HCT116 (cell line): ENCODE data around the gene KICS2. TPM values are rescaled to one million over a fixed set of nuclear protein-coding genes. Genes with fewer than 3 reads are reported as not detected.

Source experiments
- ATAC-seq: fragments of 200-7000 bp; cut with Tn5 transposase; 2 replicates; pipeline ENCODE4 v1.9.1; 2020; ENCODE audit warnings: mild to moderate bottlenecking, moderate library complexity
- BruUV-seq: library from RNA; stranded (reverse); fragments of 400-500 nt; replicated peaks from 2 replicates; lab custom pipeline; 2021; lab: Mats Ljungman, UMichigan
- CTCF ChIA-PET: fragments of 300-600 bp; sonication (Branson Sonifier 250); formaldehyde crosslinking; loops from one replicate; lab custom pipeline; 2021; ENCODE audit warnings: antibody characterized with exemption; lab: Charles Lee
- POLR2A ChIA-PET: fragments of 300-600, 350-600 bp; sonication (Branson Sonifier 250); formaldehyde crosslinking; loops from one replicate; lab custom pipeline; 2021; ENCODE audit warnings: antibody characterized with exemption; lab: Charles Lee
- RAD21 ChIA-PET, 2 experiments: fragments of 300-600 bp; sonication (Branson Sonifier 250); formaldehyde crosslinking; loops; one replicate each; lab custom pipeline; 2023; ENCODE audit warnings: low total read pairs in 2 of 2; ENCODE audit not compliant: uncharacterized antibody in 2 of 2, unreplicated experiment in 2 of 2, low non-redundant PET in 1 of 2; lab: Charles Lee
- DNase-seq: peaks from one replicate; pipeline ENCODE4 v3.0.0-alpha.2; 2010; ENCODE audit warnings: low read depth, low spot score
- H2AFZ ChIP-seq: fragments of 200-600 bp; shearing (Covaris generic), sonication (generic); 2 replicates; pipeline ENCODE4 v1.6.1; 2017; ENCODE audit warnings: low read depth, mixed run types, mixed read lengths, antibody characterized with exemption, low read length; ENCODE audit not compliant: poor library complexity, severe bottlenecking
- H3K27ac ChIP-seq: 2 replicates; pipeline ENCODE4 v1.5.1; 2012; ENCODE audit warnings: low read depth, low read length
- H3K27me3 ChIP-seq: fragments of 200-600 bp; sonication (generic); 2 replicates; pipeline ENCODE4 v1.6.1; 2016; ENCODE audit warnings: mixed run types, low read length, mixed read lengths; ENCODE audit not compliant: insufficient read depth
- H3K36me3 ChIP-seq, 2 experiments: fragments of 200-500 bp in 1 of 2; fragments of 200-600 bp in 1 of 2; sonication (Bioruptor generic) in 1 of 2; sonication (generic) in 1 of 2; 2 replicates each; pipeline versions ENCODE4 v1.5.1 to v1.6.1; 2014 to 2016; ENCODE audit warnings: low read length in 2 of 2, inconsistent platforms in 1 of 2, mixed read lengths in 1 of 2, mixed run types in 1 of 2; ENCODE audit not compliant: insufficient read depth in 2 of 2, control insufficient read depth in 1 of 2
- H3K4me1 ChIP-seq, 2 experiments: fragments of 200-600 bp in 1 of 2; sonication (generic) in 1 of 2; 2 replicates each; pipeline versions ENCODE4 v1.5.1 to v1.6.1; 2012 to 2017; ENCODE audit warnings: low read length in 2 of 2, inconsistent platforms in 1 of 2, mild to moderate bottlenecking in 1 of 2, mixed read lengths in 1 of 2, mixed run types in 1 of 2, moderate library complexity in 1 of 2; ENCODE audit not compliant: insufficient read depth in 2 of 2, control insufficient read depth in 1 of 2
- H3K4me2 ChIP-seq: fragments of 200-600 bp; sonication (generic); 2 replicates; pipeline ENCODE4 v1.6.1; 2017; ENCODE audit warnings: mixed run types, low read length, mixed read lengths
- H3K4me3 ChIP-seq, 2 experiments: fragments of 200-600 bp in 1 of 2; sonication (generic) in 1 of 2; replicated peaks in 1 of 2; 2 replicates each; pipeline ENCODE4 v1.5.1; 2011 to 2016; ENCODE audit warnings: low read length in 2 of 2, control low read depth in 1 of 2, low read depth in 1 of 2, mild to moderate bottlenecking in 1 of 2, mixed read lengths in 1 of 2, mixed run types in 1 of 2
- H3K79me2 ChIP-seq: fragments of 200-600 bp; sonication (generic); 2 replicates; pipeline ENCODE4 v1.6.1; 2017; ENCODE audit warnings: mild to moderate bottlenecking, mixed run types, low read length, moderate library complexity, mixed read lengths; ENCODE audit not compliant: insufficient read depth
- H3K9ac ChIP-seq: fragments of 200-600 bp; sonication (generic); 2 replicates; pipeline ENCODE4 v1.6.1; 2016; ENCODE audit warnings: low read length, mixed read lengths
- H3K9me2 ChIP-seq: fragments of 200-600 bp; sonication (generic), shearing (Covaris generic); 2 replicates; pipeline ENCODE4 v1.6.1; 2017; ENCODE audit warnings: mixed run types, mild to moderate bottlenecking, moderate library complexity; ENCODE audit not compliant: insufficient read depth
- H3K9me3 ChIP-seq, 2 experiments: fragments of 200-500 bp in 1 of 2; fragments of 200-600 bp in 1 of 2; sonication (Bioruptor generic) in 1 of 2; sonication (generic) in 1 of 2; 2 replicates each; pipeline ENCODE4 v1.6.1; 2014 to 2017; ENCODE audit warnings: low read length in 2 of 2, mixed read lengths in 2 of 2, inconsistent platforms in 1 of 2, low read depth in 1 of 2, mild to moderate bottlenecking in 1 of 2, mixed run types in 1 of 2, moderate library complexity in 1 of 2; ENCODE audit not compliant: control insufficient read depth in 1 of 2, insufficient read depth in 1 of 2
- H4K20me1 ChIP-seq: fragments of 200-600 bp; sonication (generic), shearing (Covaris generic); 2 replicates; pipeline ENCODE4 v1.6.1; 2017; ENCODE audit warnings: mixed run types, mild to moderate bottlenecking, moderate library complexity; ENCODE audit not compliant: insufficient read depth
- ATF3 ChIP-seq: IDR thresholded peaks from 2 replicates; pipeline ENCODE4 v1.6.1; 2012
- ELF1 ChIP-seq: IDR thresholded peaks from 2 replicates; pipeline ENCODE4 v1.6.1; 2012; ENCODE audit warnings: low read depth, borderline replicate concordance
- FOSL1 ChIP-seq: IDR thresholded peaks from 2 replicates; pipeline ENCODE4 v1.6.1; 2012; ENCODE audit warnings: low read depth
- JUND ChIP-seq: IDR thresholded peaks from 2 replicates; pipeline ENCODE4 v1.6.1; 2012
- POLR2AphosphoS5 ChIP-seq: IDR thresholded peaks from 2 replicates; pipeline ENCODE4 v1.6.1; 2011; ENCODE audit warnings: mild to moderate bottlenecking, low read depth, low read length, moderate library complexity
- YY1 ChIP-seq: IDR thresholded peaks from 2 replicates; pipeline ENCODE4 v1.6.1; 2011; ENCODE audit warnings: low read length, low read depth, moderate library complexity, mild to moderate bottlenecking; ENCODE audit not compliant: insufficient replicate concordance; ENCODE audit errors: extremely low read depth
- intact Hi-C: fragments of 100-400 bp; cut with micrococcal nuclease; formaldehyde crosslinking; loops from 2 replicates; pipeline ENCODE4 v1.10.0; 2022
- total RNA-seq: library from RNA; stranded (reverse); gene quantifications from one replicate; pipeline ENCODE4 v1.2.1, GENCODE V29; 2021; ENCODE audit not compliant: unreplicated experiment

KICS2 gene
- total RNA-seq, 1 experiment from 2014 or later, result 18.1 TPM

GRCh38 chr12:64225626-64226025 lies 3.5 kb upstream of the KICS2 start:
- H3K9me2 ChIP-seq, result no peaks in the 10 kb centered on the region
- H3K79me2 ChIP-seq, result peaks cover 10% of the 10 kb centered on the region
- no peaks in the 10 kb centered on the region for H3K36me3 ChIP-seq
- POLR2A ChIA-PET, result no interaction called here
- no peaks in the 10 kb centered on the region for H4K20me1 ChIP-seq
- DNase-seq (no peak), ATAC-seq (no peak)
- H3K9me3 ChIP-seq, result no peaks in the 10 kb centered on the region
- peak overlapping the region; percentile 19 for H2AFZ ChIP-seq
- H3K4me3 ChIP-seq, result no peak overlapping the region
- RAD21 ChIA-PET, result no interaction called here
- peaks cover 0 to 15% of the 10 kb centered on the region in 2 experiments; a peak in 2 of 4 replicates for H3K4me1 ChIP-seq
- intact Hi-C loops, result loop anchor here (10.0 kb wide), 1 partner anchor 311 kb away; no protein-coding TSS in a partner anchor
- CTCF ChIA-PET, result no interaction called here
- no peak for TF ChIP-seq ATF3
- no peak for TF ChIP-seq YY1
- no peak for TF ChIP-seq POLR2AphosphoS5
- TF ChIP-seq FOSL1, result no peak
- H3K27ac ChIP-seq, result no peak overlapping the region
- no peak overlapping the region for H3K4me2 ChIP-seq
- H3K27me3 ChIP-seq, result no peaks in the 10 kb centered on the region
- no peak overlapping the region for H3K9ac ChIP-seq
- BruUV-seq, result no TSS peak

- no peaks in the 10 kb centered on the region for H3K27me3 ChIP-seq
- ChIA-PET RAD21 (interaction anchor here in 1 of 2 experiments (0.7 kb wide), 1 partner anchor 40 kb away, joined by 4 read pairs; no protein-coding TSS in a partner anchor), CTCF (no interaction called here), POLR2A (interaction anchor here (1.1 to 1.3 kb wide), 2 partner anchors 133 to 183 kb away, joined by 3 read pairs; partner anchors contain the start of gene XPOT)
- H3K4me1 ChIP-seq, result peaks cover 0 to 15% of the 10 kb centered on the region in 2 experiments; a peak in 2 of 4 replicates
- H3K27ac ChIP-seq, result peak overlapping the region; percentile 69
- peaks cover 25% of the 10 kb centered on the region for H3K79me2 ChIP-seq
- H4K20me1 ChIP-seq, result no peaks in the 10 kb centered on the region
- H3K4me3 ChIP-seq, result peak overlapping the region; percentile 75 to 82
- TF ChIP-seq ELF1 (no peak), JUND (0 out of 2 replicates have a peak, but pooled peaks have one; percentile 3)
- intact Hi-C loops, result loop anchor here (10.0 kb wide), 1 partner anchor 307 kb away; no protein-coding TSS in a partner anchor
- peak; percentile 76 for DNase-seq
- no peaks in the 10 kb centered on the region for H3K36me3 ChIP-seq
- BruUV-seq, result TSS peak; percentile 68
- peak; percentile 89 for ATAC-seq
- H3K4me2 ChIP-seq, result peak overlapping the region; percentile 85
- H3K9me3 ChIP-seq, result no peaks in the 10 kb centered on the region
- H3K9ac ChIP-seq, result peak overlapping the region; percentile 93
- no peaks in the 10 kb centered on the region for H3K9me2 ChIP-seq
- no peak overlapping the region for H2AFZ ChIP-seq
Observed at GRCh38 chr12:64221651-64222008, 466 bp downstream of the KICS2 start.
